HEK293 (cell line): ENCODE data around the gene PLCL1.

Source experiments
- CTCF ChIA-PET: fragments of 350-600 bp; formaldehyde crosslinking; extraction: SDS; loops from one replicate; lab custom pipeline; 2021; ENCODE audit warnings: antibody characterized with exemption; lab: Yijun Ruan, JAX
- POLR2A ChIA-PET: fragments of 300-600 bp; formaldehyde crosslinking; extraction: SDS; loops from one replicate; lab custom pipeline; 2020; ENCODE audit warnings: antibody characterized with exemption, inconsistent platforms; lab: Yijun Ruan, JAX
- H3K27ac ChIP-seq: fragments of 200-500 bp; sonication (Bioruptor generic); 2 replicates; pipeline ENCODE4 v1.5.1; 2014; ENCODE audit warnings: low read depth, low read length, control low read depth, inconsistent platforms; ENCODE audit errors: extremely low read depth
- H3K36me3 ChIP-seq, 2 experiments: fragments of 200-500 bp in 1 of 2; sonication (Bioruptor generic) in 1 of 2; 1 replicate in 1 of 2; 2 replicates in 1 of 2; pipeline ENCODE4 v1.5.1; 2014 to 2017; ENCODE audit warnings: inconsistent platforms in 2 of 2, low read length in 2 of 2; ENCODE audit not compliant: control insufficient read depth in 2 of 2, insufficient read depth in 1 of 2
- H3K4me1 ChIP-seq: fragments of 200-500 bp; sonication (Bioruptor generic); 2 replicates; pipeline ENCODE4 v1.5.1; 2014; ENCODE audit warnings: mild to moderate bottlenecking, low read length, inconsistent platforms; ENCODE audit not compliant: control insufficient read depth, insufficient read depth
- H3K4me3 ChIP-seq: 2 replicates; pipeline ENCODE4 v1.5.1; 2011; ENCODE audit warnings: low read depth, mild to moderate bottlenecking, control low read depth, low read length, moderate library complexity
- H3K9me3 ChIP-seq: fragments of 200-500 bp; sonication (Bioruptor generic); 2 replicates; pipeline ENCODE4 v1.5.1; 2014; ENCODE audit warnings: low read depth, low read length, inconsistent platforms; ENCODE audit not compliant: control insufficient read depth, insufficient read depth
- PRDM1 ChIP-seq: fragments of 450-650 bp; formaldehyde crosslinking; IDR thresholded peaks from 2 replicates; pipeline ENCODE4; 2016; ENCODE audit warnings: missing biosample characterization, missing genetic modification characterization
- TCF7L2 ChIP-seq: IDR thresholded peaks from 2 replicates; pipeline ENCODE4 v1.6.1; 2011; ENCODE audit warnings: low read depth, mild to moderate bottlenecking, inconsistent platforms, low read length, moderate library complexity, borderline replicate concordance
- ZBTB7A ChIP-seq: fragments of 450-650 bp; formaldehyde crosslinking; IDR thresholded peaks from 2 replicates; pipeline ENCODE4 v1.5.1; 2016; ENCODE audit warnings: low read depth, missing biosample characterization, missing genetic modification characterization
- ZFHX2 ChIP-seq: fragments of 450-650 bp; formaldehyde crosslinking; conservative IDR thresholded peaks from 2 replicates; pipeline ENCODE4 v1.5.1; 2016; ENCODE audit warnings: missing biosample characterization, missing genetic modification characterization
- ZNF133 ChIP-seq: fragments of 450-650 bp; formaldehyde crosslinking; IDR thresholded peaks from 2 replicates; pipeline ENCODE4 v1.5.1; 2016; ENCODE audit warnings: missing biosample characterization, missing genetic modification characterization
- ZNF221 ChIP-seq: fragments of 450-650 bp; formaldehyde crosslinking; IDR thresholded peaks from 2 replicates; pipeline ENCODE4 v1.5.1; 2017; ENCODE audit warnings: missing biosample characterization, missing genetic modification characterization, borderline replicate concordance
- ZNF248 ChIP-seq: fragments of 450-650 bp; formaldehyde crosslinking; IDR thresholded peaks from 2 replicates; pipeline ENCODE4 v1.5.1; 2017; ENCODE audit warnings: missing biosample characterization, missing genetic modification characterization
- ZNF274 ChIP-seq, 2 experiments: fragments of 200-500 bp in 1 of 2; fragments of 450-650 bp in 1 of 2; sonication (Bioruptor generic) in 1 of 2; formaldehyde crosslinking in 1 of 2; IDR thresholded peaks; 2 replicates each; pipeline versions ENCODE4 v1.5.1 to v1.6.1; 2014 to 2016; ENCODE audit warnings: borderline replicate concordance in 1 of 2, inconsistent platforms in 1 of 2, low read length in 1 of 2, missing biosample characterization in 1 of 2, missing genetic modification characterization in 1 of 2
- ZNF302 ChIP-seq: fragments of 450-650 bp; formaldehyde crosslinking; IDR thresholded peaks from 2 replicates; pipeline ENCODE4 v1.5.1; 2016; ENCODE audit warnings: missing biosample characterization, missing genetic modification characterization, low read depth
- ZNF311 ChIP-seq: fragments of 450-650 bp; formaldehyde crosslinking; IDR thresholded peaks from 2 replicates; pipeline ENCODE4 v1.5.1; 2017; ENCODE audit warnings: missing biosample characterization, missing genetic modification characterization, borderline replicate concordance
- ZNF366 ChIP-seq: fragments of 450-650 bp; formaldehyde crosslinking; conservative IDR thresholded peaks from 2 replicates; pipeline ENCODE4 v1.5.1; 2016; ENCODE audit warnings: missing biosample characterization, missing genetic modification characterization
- ZNF560 ChIP-seq: fragments of 450-650 bp; formaldehyde crosslinking; IDR thresholded peaks from 2 replicates; pipeline ENCODE4 v1.5.1; 2017; ENCODE audit warnings: missing biosample characterization, missing genetic modification characterization, borderline replicate concordance
- ZNF596 ChIP-seq: fragments of 450-650 bp; IDR thresholded peaks from 2 replicates; pipeline ENCODE4 v1.5.0; 2018; ENCODE audit warnings: missing biosample characterization, mild to moderate bottlenecking, missing genetic modification characterization, moderate library complexity
- ZNF610 ChIP-seq: fragments of 450-650 bp; formaldehyde crosslinking; IDR thresholded peaks from 2 replicates; pipeline ENCODE4 v1.5.1; 2016; ENCODE audit warnings: missing biosample characterization, missing genetic modification characterization, borderline replicate concordance
- ZNF626 ChIP-seq: fragments of 450-650 bp; sonication (Bioruptor Pico); formaldehyde crosslinking; IDR thresholded peaks from 2 replicates; pipeline ENCODE4 v1.5.1; 2018; ENCODE audit warnings: missing biosample characterization, missing genetic modification characterization, inconsistent platforms
- ZNF658 ChIP-seq: fragments of 450-650 bp; formaldehyde crosslinking; IDR thresholded peaks from 2 replicates; pipeline ENCODE4; 2016; ENCODE audit warnings: missing biosample characterization, missing genetic modification characterization
- ZNF660 ChIP-seq: fragments of 450-650 bp; IDR thresholded peaks from 2 replicates; pipeline ENCODE4 v1.5.1; 2018; ENCODE audit warnings: missing biosample characterization, mild to moderate bottlenecking, missing genetic modification characterization
- ZNF664 ChIP-seq: fragments of 450-650 bp; formaldehyde crosslinking; IDR thresholded peaks from 2 replicates; pipeline ENCODE4 v1.5.1; 2016; ENCODE audit warnings: missing biosample characterization, missing genetic modification characterization
- ZNF76 ChIP-seq: fragments of 450-650 bp; formaldehyde crosslinking; IDR thresholded peaks from 2 replicates; pipeline ENCODE4; 2016; ENCODE audit warnings: low read depth, missing biosample characterization, missing genetic modification characterization, borderline replicate concordance
- TF ChIP-seq, protein P1 (sequence below): IDR thresholded peaks from 2 replicates; pipeline ENCODE4 v1.6.1; 2011; ENCODE audit warnings: mild to moderate bottlenecking, low read depth, low read length, borderline replicate concordance
- TF ChIP-seq, protein P2 (sequence below): fragments of 450-650 bp; formaldehyde crosslinking; IDR thresholded peaks from 2 replicates; pipeline ENCODE4 v1.5.1; 2016; ENCODE audit warnings: missing biosample characterization, missing genetic modification characterization
- TF ChIP-seq, protein P3 (sequence below): fragments of 450-650 bp; formaldehyde crosslinking; IDR thresholded peaks from 2 replicates; pipeline ENCODE4 v1.5.1; 2016; ENCODE audit warnings: missing biosample characterization, missing genetic modification characterization
- TF ChIP-seq, protein P4 (sequence below): fragments of 450-650 bp; formaldehyde crosslinking; IDR thresholded peaks from 2 replicates; pipeline ENCODE4 v1.5.1; 2016; ENCODE audit warnings: missing biosample characterization, missing genetic modification characterization, borderline replicate concordance
- TF ChIP-seq, protein P5 (sequence below): fragments of 450-650 bp; formaldehyde crosslinking; IDR thresholded peaks from 2 replicates; pipeline ENCODE4 v1.5.1; 2016; ENCODE audit warnings: missing biosample characterization, missing genetic modification characterization

Gene PLCL1

DNA sequence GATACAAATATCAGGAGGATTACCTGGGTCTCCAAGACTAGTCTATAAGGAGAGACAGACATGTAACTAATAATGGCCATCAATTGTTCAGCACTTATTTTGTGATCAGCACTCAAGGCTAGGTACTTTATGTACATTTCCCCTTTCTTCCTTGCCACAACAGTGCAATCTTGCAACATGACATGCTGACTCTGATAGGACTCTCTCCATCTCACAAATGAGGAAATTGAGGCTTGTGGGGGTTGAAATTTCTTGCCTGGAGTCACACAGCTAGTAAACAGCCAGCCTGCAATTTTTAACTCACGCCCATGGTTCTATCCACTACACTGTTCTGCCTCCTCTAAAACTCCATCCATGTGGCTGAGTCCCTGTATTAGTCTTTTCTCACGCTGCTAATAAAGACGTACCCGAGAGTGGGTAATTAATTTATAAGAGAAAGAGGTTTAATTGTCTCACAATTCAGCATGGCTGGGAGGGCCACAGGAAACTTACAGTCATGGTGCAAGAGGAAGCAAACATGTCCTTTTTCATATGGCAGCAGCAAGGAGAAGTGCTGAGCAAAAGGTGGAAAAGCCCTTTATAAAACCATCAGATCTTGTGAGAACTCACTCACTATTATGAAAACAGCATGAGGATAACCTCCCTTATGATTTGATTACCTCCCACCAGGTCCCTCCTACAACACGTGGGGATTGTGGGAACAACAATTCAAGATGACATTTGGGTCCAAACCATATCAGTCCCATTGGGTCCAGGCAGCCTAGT is 302.4 kb downstream of the PLCL1 start:
- TF ChIP-seq ZNF133 (tag by site-specific recombination): no peak
- TF ChIP-seq, protein P1, sequence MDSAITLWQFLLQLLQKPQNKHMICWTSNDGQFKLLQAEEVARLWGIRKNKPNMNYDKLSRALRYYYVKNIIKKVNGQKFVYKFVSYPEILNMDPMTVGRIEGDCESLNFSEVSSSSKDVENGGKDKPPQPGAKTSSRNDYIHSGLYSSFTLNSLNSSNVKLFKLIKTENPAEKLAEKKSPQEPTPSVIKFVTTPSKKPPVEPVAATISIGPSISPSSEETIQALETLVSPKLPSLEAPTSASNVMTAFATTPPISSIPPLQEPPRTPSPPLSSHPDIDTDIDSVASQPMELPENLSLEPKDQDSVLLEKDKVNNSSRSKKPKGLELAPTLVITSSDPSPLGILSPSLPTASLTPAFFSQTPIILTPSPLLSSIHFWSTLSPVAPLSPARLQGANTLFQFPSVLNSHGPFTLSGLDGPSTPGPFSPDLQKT: no peak
- no peak for TF ChIP-seq ZNF221
- no peak for TF ChIP-seq ZNF76 (tag by site-specific recombination)
- TF ChIP-seq ZNF302 (tag by site-specific recombination): no peak
- TF ChIP-seq ZFHX2 (tag by site-specific recombination): no peak
- TF ChIP-seq ZNF560: no peak
- TF ChIP-seq, protein P2, sequence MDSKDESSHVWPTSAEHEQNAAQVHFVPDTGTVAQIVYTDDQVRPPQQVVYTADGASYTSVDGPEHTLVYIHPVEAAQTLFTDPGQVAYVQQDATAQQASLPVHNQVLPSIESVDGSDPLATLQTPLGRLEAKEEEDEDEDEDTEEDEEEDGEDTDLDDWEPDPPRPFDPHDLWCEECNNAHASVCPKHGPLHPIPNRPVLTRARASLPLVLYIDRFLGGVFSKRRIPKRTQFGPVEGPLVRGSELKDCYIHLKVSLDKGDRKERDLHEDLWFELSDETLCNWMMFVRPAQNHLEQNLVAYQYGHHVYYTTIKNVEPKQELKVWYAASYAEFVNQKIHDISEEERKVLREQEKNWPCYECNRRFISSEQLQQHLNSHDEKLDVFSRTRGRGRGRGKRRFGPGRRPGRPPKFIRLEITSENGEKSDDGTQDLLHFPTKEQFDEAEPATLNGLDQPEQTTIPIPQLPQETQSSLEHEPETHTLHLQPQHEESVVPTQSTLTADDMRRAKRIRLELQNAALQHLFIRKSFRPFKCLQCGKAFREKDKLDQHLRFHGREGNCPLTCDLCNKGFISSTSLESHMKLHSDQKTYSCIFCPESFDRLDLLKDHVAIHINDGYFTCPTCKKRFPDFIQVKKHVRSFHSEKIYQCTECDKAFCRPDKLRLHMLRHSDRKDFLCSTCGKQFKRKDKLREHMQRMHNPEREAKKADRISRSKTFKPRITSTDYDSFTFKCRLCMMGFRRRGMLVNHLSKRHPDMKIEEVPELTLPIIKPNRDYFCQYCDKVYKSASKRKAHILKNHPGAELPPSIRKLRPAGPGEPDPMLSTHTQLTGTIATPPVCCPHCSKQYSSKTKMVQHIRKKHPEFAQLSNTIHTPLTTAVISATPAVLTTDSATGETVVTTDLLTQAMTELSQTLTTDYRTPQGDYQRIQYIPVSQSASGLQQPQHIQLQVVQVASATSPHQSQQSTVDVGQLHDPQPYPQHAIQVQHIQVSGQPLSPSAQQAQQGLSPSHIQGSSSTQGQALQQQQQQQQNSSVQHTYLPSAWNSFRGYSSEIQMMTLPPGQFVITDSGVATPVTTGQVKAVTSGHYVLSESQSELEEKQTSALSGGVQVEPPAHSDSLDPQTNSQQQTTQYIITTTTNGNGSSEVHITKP: no peak
- no peak for TF ChIP-seq ZNF664
- no peak for TF ChIP-seq ZNF610 (tag by site-specific recombination)
- TF ChIP-seq PRDM1 (tag by site-specific recombination): no peak
- TF ChIP-seq ZNF660 (tag by site-specific recombination): no peak
- TF ChIP-seq, protein P3, sequence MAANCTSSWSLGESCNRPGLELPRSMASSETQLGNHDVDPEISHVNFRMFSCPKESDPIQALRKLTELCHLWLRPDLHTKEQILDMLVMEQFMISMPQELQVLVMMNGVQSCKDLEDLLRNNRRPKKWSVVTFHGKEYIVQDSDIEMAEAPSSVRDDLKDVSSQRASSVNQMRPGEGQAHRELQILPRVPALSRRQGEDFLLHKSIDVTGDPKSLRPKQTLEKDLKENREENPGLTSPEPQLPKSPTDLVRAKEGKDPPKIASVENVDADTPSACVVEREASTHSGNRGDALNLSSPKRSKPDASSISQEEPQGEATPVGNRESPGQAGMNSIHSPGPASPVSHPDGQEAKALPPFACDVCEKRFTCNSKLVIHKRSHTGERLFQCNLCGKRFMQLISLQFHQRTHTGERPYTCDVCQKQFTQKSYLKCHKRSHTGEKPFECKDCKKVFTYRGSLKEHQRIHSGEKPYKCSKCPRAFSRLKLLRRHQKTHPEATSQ: no peak
- H3K4me1 ChIP-seq: no peaks in the 10 kb centered on the region
- no peaks in the 10 kb centered on the region for H3K9me3 ChIP-seq
- H3K4me3 ChIP-seq: no peak overlapping the region
- H3K36me3 ChIP-seq: no peaks in the 10 kb centered on the region
- ChIA-PET POLR2A (no interaction called here), CTCF (interaction anchor here (1.5 kb wide), 1 partner anchor 20 kb away, joined by 6 read pairs; no protein-coding TSS in a partner anchor)
- no peak overlapping the region for H3K27ac ChIP-seq

DNA sequence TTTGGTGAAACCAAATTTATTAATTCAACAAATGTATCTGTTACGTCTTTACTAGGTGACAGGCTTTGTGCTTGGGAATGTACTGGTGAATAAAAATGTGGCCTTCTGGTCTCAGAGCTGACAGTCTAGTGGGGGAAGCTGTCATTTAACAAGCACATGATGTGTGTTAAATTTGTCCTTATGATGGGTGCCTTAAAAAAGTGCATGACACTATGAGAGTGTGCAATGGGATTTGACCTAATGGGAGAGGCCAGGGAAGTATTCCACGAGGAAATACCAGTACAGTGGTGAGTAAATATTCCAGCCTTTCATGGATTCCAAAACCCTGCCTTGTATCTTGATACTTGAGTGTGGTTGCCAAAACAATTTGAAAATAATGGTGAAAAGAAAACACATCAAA is 308.9 kb downstream of the PLCL1 start:
- POLR2A ChIA-PET: no interaction called here
- Histone ChIP-seq H3K27ac (no peak overlapping the region), H3K4me3 (no peak overlapping the region), H3K36me3 (no peaks in the 10 kb centered on the region), H3K4me1 (no peaks in the 10 kb centered on the region), H3K9me3 (no peaks in the 10 kb centered on the region)
- TF ChIP-seq ZNF658 (tag by site-specific recombination) (no peak), ZBTB7A (no peak), TCF7L2 (no peak), ZNF626 (tag by site-specific recombination) (no peak), ZNF248 (tag by site-specific recombination) (no peak), ZNF311 (tag by site-specific recombination) (no peak), ZNF366 (tag by site-specific recombination) (no peak), ZNF274 (IDR thresholded peaks at IDR 0.05; ENCODE audit: low read length) (no peak), ZNF274 (tag by site-specific recombination; IDR thresholded peaks at IDR 0.05; ENCODE audit: borderline replicate concordance) (no peak), ZNF596 (no peak)
- TF ChIP-seq, protein P4, sequence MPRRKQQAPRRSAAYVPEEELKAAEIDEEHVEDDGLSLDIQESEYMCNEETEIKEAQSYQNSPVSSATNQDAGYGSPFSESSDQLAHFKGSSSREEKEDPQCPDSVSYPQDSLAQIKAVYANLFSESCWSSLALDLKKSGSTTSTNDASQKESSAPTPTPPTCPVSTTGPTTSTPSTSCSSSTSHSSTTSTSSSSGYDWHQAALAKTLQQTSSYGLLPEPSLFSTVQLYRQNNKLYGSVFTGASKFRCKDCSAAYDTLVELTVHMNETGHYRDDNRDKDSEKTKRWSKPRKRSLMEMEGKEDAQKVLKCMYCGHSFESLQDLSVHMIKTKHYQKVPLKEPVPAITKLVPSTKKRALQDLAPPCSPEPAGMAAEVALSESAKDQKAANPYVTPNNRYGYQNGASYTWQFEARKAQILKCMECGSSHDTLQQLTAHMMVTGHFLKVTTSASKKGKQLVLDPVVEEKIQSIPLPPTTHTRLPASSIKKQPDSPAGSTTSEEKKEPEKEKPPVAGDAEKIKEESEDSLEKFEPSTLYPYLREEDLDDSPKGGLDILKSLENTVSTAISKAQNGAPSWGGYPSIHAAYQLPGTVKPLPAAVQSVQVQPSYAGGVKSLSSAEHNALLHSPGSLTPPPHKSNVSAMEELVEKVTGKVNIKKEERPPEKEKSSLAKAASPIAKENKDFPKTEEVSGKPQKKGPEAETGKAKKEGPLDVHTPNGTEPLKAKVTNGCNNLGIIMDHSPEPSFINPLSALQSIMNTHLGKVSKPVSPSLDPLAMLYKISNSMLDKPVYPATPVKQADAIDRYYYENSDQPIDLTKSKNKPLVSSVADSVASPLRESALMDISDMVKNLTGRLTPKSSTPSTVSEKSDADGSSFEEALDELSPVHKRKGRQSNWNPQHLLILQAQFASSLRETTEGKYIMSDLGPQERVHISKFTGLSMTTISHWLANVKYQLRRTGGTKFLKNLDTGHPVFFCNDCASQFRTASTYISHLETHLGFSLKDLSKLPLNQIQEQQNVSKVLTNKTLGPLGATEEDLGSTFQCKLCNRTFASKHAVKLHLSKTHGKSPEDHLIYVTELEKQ: no peak
- TF ChIP-seq, protein P5, sequence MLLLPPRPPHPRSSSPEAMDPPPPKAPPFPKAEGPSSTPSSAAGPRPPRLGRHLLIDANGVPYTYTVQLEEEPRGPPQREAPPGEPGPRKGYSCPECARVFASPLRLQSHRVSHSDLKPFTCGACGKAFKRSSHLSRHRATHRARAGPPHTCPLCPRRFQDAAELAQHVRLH (tag by site-specific recombination): no peak
- CTCF ChIA-PET: no interaction called here
